ENCODE data around the gene DZANK1. TPM values are rescaled to one million over a fixed set of nuclear protein-coding genes. Genes with fewer than 3 reads are reported as not detected.
A peak's percentile ranks its signal among the peaks of the same experiment; 100 is the strongest.
"Not testable (repeated sequence)": the region's sequence is repeated elsewhere in the genome, so short reads cannot be mapped to it uniquely, and the experiment has no call there.

DZANK1 gene
- polyA plus RNA-seq (2013, experiment 1 of 2), result 8.0 TPM
- polyA plus RNA-seq (2013, experiment 2 of 2), result 7.5 TPM

DNA sequence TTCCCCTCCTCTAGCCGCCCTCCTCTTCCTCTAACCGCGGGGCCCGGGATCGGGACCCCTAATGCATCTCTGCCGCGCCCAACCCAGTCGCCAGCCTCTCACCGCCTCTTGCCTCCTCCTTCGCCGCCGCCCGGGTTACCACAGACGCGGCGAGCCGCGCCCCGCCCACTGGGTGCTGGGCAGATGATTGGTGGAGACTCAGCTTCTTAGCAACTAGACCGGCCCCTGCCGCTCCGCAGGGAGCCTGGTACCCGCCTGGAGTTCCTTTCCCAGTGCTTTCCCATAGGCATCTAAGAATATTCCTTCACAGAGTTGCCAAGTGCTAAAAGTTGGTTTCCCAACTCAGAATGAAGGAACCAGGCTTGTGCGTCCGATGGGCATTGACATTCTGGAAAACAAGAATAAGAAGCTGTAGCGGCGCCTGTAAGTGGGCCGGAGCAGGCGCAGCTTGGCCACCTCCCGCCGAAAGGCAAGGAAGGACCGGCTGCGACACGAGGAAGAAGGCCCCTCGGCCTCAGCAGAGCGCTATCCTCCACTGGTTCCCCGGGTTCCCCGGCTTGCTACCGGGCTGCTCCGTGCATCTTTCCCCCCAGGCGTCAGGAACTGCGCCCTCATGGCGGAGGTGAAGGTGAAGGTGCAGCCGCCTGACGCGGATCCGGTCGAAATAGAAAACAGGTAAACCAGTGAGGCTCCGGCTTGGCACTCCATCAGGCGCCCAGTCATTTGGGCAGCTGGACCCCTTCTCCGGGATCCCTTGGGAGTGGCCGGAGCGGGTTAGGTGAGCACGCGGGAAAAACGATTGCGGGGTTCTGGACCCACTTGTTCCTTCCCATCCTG lies at the start of gene DZANK1, which contains the start of gene POLR3F:
Gene DZANK1, minus strand, starts transcription at position 137 of the 837 bp plus-strand sequence. CDS start 1,672 bp downstream, outside the sequence.
Gene POLR3F, plus strand, starts transcription at position 497 of the 837 bp plus-strand sequence. Its CDS starts 117 bp downstream, at position 614.
- peak within 1 kb of the TSS; percentile 95 for H3K9ac ChIP-seq (ENCODE audit: low read depth, low read length)
- H3K9me3 ChIP-seq (ENCODE audit: insufficient read depth, low read depth, low read length), result no peaks in the 10 kb centered on the region
- peak within 1 kb of the TSS; percentile 96 for H3K4me3 ChIP-seq (ENCODE audit: low read length)
- H3K4me1 ChIP-seq (ENCODE audit: insufficient read depth, low read length), result peaks cover 6% of the 10 kb centered on the region; the same call in 1 of the 2 replicates
- H3K36me3 ChIP-seq (ENCODE audit: insufficient read depth, low read length), result peaks cover 32% of the 10 kb centered on the region
- peak within 1 kb of the TSS; percentile 99 for H3K27ac ChIP-seq (ENCODE audit: low read depth, low read length)
- no peaks in the 10 kb centered on the region for H3K27me3 ChIP-seq (ENCODE audit: insufficient read depth, low read length)
- under 1% methylated on average over 57 of the region's 57 CpGs for WGBS

DNA sequence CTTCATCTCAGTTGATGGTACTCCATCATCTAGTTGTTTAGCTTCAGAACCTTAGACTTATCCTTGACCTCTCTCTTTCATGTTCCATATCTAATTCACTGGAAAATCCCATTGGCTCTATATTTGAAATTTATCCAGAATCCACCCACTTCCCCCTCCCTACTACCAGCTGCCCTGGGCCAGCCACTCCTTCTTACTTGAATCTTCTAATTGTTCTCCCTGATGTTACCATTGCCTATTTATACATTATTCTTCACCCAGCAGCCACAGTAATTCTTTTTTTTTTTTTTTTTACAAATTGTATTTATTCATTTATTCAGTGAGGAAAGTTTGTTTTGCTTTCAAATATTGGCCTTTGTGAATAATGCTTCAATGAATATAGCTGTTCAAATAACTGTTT lies 49.1 kb upstream of the DZANK1 start:
- Histone ChIP-seq H3K4me1 (ENCODE audit: insufficient read depth, low read length) (no peaks in the 10 kb centered on the region), H3K9ac (ENCODE audit: low read depth, low read length) (no peak overlapping the region), H3K4me3 (ENCODE audit: low read length) (no peak overlapping the region), H3K9me3 (ENCODE audit: insufficient read depth, low read depth, low read length) (no peaks in the 10 kb centered on the region), H3K27me3 (ENCODE audit: insufficient read depth, low read length) (no peaks in the 10 kb centered on the region), H3K27ac (ENCODE audit: low read depth, low read length) (no peak overlapping the region), H3K36me3 (ENCODE audit: insufficient read depth, low read length) (peaks cover 64% of the 10 kb centered on the region)

DNA sequence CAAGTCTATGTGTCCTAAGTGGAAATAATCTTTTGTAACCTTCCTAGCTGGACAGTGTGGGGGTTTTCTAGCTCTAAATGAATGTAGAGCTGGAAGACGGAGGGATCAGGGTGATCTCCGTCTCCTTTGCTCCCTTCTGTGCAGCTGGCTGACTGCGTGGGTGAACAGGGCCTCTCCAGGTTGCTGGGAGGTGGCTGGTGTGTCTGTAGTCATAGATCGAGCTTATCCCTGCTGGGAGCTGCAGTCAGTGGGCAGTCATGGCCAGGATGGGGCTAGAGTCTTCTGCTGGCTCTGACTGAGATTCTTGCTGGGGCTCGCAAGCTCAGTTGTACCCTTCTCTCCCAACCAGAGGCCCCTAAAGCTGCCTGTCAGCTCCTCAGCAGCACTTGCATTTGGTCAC lies 47.3 kb upstream of the DZANK1 start:
- peaks cover 77% of the 10 kb centered on the region for H3K36me3 ChIP-seq (ENCODE audit: insufficient read depth, low read length)
- H3K4me3 ChIP-seq (ENCODE audit: low read length), result no peak overlapping the region
- no peaks in the 10 kb centered on the region for H3K27me3 ChIP-seq (ENCODE audit: insufficient read depth, low read length)
- no peak overlapping the region for H3K27ac ChIP-seq (ENCODE audit: low read depth, low read length)
- H3K9me3 ChIP-seq (ENCODE audit: insufficient read depth, low read depth, low read length), result no peaks in the 10 kb centered on the region
- WGBS, result 92% methylated on average over 5 of the region's 5 CpGs
- H3K9ac ChIP-seq (ENCODE audit: low read depth, low read length), result no peak overlapping the region
- H3K4me1 ChIP-seq (ENCODE audit: insufficient read depth, low read length), result no peaks in the 10 kb centered on the region

DNA sequence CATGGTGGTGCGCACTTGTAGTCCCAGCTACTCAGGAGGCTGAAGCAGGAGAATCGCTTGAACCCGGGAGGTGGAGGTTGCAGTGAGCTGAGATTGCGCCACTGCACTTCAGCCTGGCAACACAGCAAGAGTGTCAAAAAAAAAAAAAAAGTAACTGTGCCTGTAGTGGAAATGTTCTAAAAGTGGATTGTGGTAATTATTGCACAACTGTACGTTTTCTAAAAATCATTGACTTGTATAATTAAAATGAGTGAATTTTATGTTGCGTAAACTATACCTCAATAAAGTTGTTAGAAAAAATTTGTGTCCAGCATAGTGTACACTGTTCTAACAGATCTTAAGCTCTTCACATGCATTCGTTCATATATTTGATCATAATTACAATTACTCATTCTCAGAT lies 46.4 kb upstream of the DZANK1 start:
- H3K4me1 ChIP-seq (ENCODE audit: insufficient read depth, low read length), result 0 out of 2 replicates have a peak, but pooled peaks cover 3% of the 10 kb centered on the region
- no peaks in the 10 kb centered on the region for H3K9me3 ChIP-seq (ENCODE audit: insufficient read depth, low read depth, low read length)
- no peaks in the 10 kb centered on the region for H3K27me3 ChIP-seq (ENCODE audit: insufficient read depth, low read length)
- 98% methylated on average over 6 of the region's 7 CpGs for WGBS
- H3K27ac ChIP-seq (ENCODE audit: low read depth, low read length), result no peak overlapping the region
- H3K36me3 ChIP-seq (ENCODE audit: insufficient read depth, low read length), result peaks cover 74% of the 10 kb centered on the region
- no peak overlapping the region for H3K4me3 ChIP-seq (ENCODE audit: low read length)
- H3K9ac ChIP-seq (ENCODE audit: low read depth, low read length), result no peak overlapping the region

DNA sequence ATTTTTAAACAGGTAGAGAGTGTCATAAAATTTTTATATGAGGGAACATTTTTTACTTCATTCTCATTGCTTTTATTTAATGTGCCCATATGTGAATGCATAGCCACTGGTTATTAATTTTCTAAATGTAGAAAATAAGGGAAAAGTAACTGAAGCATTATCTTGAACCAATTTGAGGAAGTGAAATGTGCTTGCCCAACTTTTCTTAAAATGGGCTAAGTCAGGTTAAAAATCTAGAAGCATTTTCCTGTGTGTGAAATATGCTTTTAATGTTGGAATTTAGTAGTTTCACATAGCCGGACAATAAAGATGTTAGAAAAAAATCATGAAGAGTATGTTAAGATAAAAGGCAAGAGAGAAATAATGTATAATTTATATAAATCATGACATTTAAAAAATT lies 44.7 kb upstream of the DZANK1 start:
- Histone ChIP-seq H3K27me3 (ENCODE audit: insufficient read depth, low read length) (no peaks in the 10 kb centered on the region), H3K4me1 (ENCODE audit: insufficient read depth, low read length) (0 out of 2 replicates have a peak, but pooled peaks cover 3% of the 10 kb centered on the region), H3K9ac (ENCODE audit: low read depth, low read length) (no peak overlapping the region), H3K9me3 (ENCODE audit: insufficient read depth, low read depth, low read length) (no peaks in the 10 kb centered on the region), H3K4me3 (ENCODE audit: low read length) (no peak overlapping the region), H3K27ac (ENCODE audit: low read depth, low read length) (no peak overlapping the region), H3K36me3 (ENCODE audit: insufficient read depth, low read length) (peaks cover 68% of the 10 kb centered on the region)
- 96% methylated on average over 1 of the region's 1 CpG for WGBS

DNA sequence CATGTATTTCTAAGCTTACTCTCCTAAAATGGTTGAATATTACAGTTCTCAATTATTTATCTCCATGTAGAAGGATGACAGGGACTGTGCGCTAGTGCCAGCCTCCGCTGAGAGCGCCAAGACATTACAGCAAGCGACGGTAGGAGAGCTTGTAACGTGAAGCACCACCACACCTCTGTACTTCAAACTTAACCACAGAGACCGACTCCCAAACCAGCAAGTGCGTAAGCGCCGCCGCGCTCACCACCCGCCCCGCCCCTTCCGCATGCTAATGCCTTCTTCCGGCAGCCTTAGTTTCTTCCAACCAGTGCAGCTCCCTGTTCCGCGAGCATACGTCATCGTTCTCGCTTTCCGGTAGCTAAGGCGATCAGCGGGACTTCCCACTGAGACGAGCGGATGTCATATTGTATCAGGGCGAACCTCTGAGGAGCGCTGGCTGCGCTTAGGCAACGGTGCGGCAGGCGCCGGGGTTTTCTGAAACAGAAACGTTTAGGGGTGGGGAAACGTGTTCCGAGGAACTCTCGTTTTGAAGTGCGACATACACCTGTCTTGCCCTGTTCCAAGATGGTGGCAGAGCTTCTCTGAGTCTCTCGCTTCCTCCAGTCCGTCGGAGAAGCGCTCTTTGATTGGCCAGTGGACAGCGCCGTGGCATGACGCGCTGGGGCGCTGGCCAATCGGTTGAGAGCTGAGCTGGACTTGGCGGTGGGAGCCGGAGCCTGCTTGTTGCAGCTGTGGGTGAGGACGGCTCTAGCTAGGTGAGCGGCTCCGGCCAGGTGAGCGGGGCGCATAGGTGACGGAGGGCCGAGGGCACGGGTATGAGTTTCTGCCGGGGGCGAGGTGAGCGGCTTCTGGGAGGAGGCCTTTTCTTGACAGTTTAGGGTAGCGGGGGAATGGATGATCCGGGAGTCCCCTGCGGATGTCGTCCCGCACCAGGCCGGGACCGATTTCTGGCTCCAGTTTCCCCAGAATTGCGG lies 40.7 kb upstream of the DZANK1 start, which contains the start of gene SEC23B:
Gene SEC23B, plus strand, starts transcription at position 723 of the 974 bp plus-strand sequence. CDS start 2,896 bp downstream, outside the sequence.
- under 1% methylated on average over 68 of the region's 69 CpGs for WGBS

DNA sequence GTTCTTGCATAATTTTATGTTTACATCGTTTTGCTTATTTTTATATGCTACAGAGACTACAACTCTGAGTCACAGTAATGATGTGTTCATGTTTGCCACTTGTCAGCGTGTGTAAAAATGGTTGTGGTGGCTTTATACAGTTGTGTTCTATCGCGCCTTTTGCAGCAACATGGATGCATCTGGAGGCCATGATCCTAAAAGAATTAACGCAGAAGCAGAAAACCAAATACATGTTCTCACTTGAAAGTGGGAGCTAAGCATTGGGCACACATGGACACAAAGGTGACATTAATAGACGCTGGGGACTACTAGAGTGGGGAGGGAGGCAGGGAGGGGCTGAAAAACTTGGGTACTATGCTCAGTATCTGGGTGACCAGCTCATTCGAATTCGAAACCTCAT lies 39.9 kb upstream of the DZANK1 start:
- H3K4me1 ChIP-seq (ENCODE audit: insufficient read depth, low read length), result 0 out of 2 replicates have a peak, but pooled peaks cover 3% of the 10 kb centered on the region
- H3K4me3 ChIP-seq (ENCODE audit: low read length), result peak overlapping the region; percentile 65
- H3K27ac ChIP-seq (ENCODE audit: low read depth, low read length), result peak overlapping the region; percentile 96
- H3K36me3 ChIP-seq (ENCODE audit: insufficient read depth, low read length), result peaks cover 24% of the 10 kb centered on the region
- 82% methylated on average over 8 of the region's 8 CpGs for WGBS
- no peaks in the 10 kb centered on the region for H3K27me3 ChIP-seq (ENCODE audit: insufficient read depth, low read length)
- H3K9ac ChIP-seq (ENCODE audit: low read depth, low read length), result peak overlapping the region; percentile 83; the same call in 1 of the 2 replicates
- H3K9me3 ChIP-seq (ENCODE audit: insufficient read depth, low read depth, low read length), result no peaks in the 10 kb centered on the region

More for the DNA sequence above, 40.7 kb upstream of the DZANK1 start, which contains the start of gene SEC23B:
- peak within 1 kb of the TSS; percentile 96 for H3K27ac ChIP-seq (ENCODE audit: low read depth, low read length)
- peak within 1 kb of the TSS; percentile 65 for H3K4me3 ChIP-seq (ENCODE audit: low read length)
- H3K9ac ChIP-seq (ENCODE audit: low read depth, low read length), result peak within 1 kb of the TSS; percentile 83
- no peaks in the 10 kb centered on the region for H3K9me3 ChIP-seq (ENCODE audit: insufficient read depth, low read depth, low read length)
- 0 out of 2 replicates have a peak, but pooled peaks cover 3% of the 10 kb centered on the region for H3K4me1 ChIP-seq (ENCODE audit: insufficient read depth, low read length)
- peaks cover 32% of the 10 kb centered on the region for H3K36me3 ChIP-seq (ENCODE audit: insufficient read depth, low read length)
- no peaks in the 10 kb centered on the region for H3K27me3 ChIP-seq (ENCODE audit: insufficient read depth, low read length)

DNA sequence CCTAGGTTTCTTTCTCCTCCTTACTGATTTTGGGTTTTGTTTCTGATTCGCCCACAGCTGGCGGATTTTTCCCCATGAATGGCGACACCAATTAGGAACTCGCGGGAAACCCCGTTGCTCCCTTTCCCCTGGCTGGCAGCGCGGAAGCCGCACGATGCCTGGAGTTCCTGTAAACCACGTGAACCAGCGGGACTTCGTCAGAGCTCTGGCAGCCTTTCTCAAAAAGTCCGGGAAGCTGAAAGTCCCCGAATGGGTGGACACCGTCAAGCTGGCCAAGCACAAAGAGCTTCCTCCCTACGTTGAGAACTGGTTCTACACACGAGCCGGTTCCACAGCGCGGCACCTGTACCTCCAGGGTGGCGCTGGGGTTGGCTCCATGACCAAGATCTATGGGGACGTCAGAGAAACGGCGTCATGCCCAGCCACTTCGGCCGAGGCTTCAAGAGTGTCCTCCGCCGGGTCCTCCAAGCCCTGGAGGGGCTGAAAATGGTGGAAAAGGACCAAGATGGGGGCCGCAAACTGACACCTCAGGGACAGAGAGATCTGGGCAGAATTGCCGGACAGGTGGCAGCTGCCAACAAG lies 37.7 kb upstream of the DZANK1 start:
- Histone ChIP-seq H3K4me1 (ENCODE audit: insufficient read depth, low read length) (0 out of 2 replicates have a peak, but pooled peaks cover 3% of the 10 kb centered on the region), H3K9me3 (ENCODE audit: insufficient read depth, low read depth, low read length) (no peaks in the 10 kb centered on the region), H3K4me3 (ENCODE audit: low read length) (no peak overlapping the region), H3K36me3 (ENCODE audit: insufficient read depth, low read length) (0 out of 2 replicates have a peak, but pooled peaks cover 4% of the 10 kb centered on the region), H3K9ac (ENCODE audit: low read depth, low read length) (no peak overlapping the region), H3K27ac (ENCODE audit: low read depth, low read length) (no peak overlapping the region), H3K27me3 (ENCODE audit: insufficient read depth, low read length) (no peaks in the 10 kb centered on the region)
- 89% methylated on average over 31 of the region's 31 CpGs for WGBS

DNA sequence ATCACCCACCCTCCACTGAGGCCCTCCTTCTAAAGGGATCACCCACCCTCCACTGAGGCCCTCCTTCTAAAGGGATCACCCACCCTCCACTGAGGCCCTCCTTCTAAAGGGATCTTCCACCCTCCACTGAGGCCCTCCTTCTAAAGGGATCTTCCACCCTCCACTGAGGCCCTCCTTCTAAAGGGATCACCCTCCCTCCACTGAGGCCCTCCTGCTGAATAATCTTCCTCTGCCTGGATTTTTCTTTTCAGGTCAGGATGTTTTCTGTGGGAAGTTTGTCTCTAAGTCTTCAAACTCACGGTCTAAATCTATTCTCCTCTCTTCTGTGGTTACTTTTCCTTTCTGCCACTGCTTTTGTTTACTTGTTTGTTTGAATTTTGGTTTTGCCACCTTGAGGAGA lies 34.8 kb upstream of the DZANK1 start:
- not testable (repeated sequence) for H3K9ac ChIP-seq (ENCODE audit: low read depth, low read length); H3K27ac ChIP-seq (ENCODE audit: low read depth, low read length); H3K4me3 ChIP-seq (ENCODE audit: low read length); H3K27me3 ChIP-seq (ENCODE audit: insufficient read depth, low read length); H3K36me3 ChIP-seq (ENCODE audit: insufficient read depth, low read length); H3K4me1 ChIP-seq (ENCODE audit: insufficient read depth, low read length); H3K9me3 ChIP-seq (ENCODE audit: insufficient read depth, low read depth, low read length)
- 100% methylated on average over 1 of the region's 1 CpG for WGBS

DNA sequence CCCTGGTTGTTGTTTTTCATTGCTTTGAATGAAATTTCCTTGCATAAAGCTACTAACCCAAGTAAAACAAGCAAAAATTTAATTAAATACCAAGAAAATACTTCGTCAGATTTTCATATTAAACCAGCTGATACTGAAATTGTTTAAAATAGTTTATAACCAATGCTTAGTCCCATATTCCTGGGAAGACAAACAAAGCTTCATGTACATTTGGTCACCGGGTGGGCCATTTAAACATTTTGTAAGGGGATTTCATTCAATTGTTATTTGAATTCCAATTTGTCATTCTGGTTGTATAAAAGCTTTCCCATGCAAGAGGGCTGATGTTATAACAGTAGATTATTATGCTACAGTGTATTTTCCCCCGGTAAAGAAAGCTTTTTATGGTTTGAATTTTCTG lies 30.8 kb upstream of the DZANK1 start:
- Histone ChIP-seq H3K4me3 (ENCODE audit: low read length) (peak overlapping the region; percentile 78), H3K27ac (ENCODE audit: low read depth, low read length) (no peak overlapping the region), H3K9me3 (ENCODE audit: insufficient read depth, low read depth, low read length) (no peaks in the 10 kb centered on the region), H3K4me1 (ENCODE audit: insufficient read depth, low read length) (peaks cover 14% of the 10 kb centered on the region; the same call in 1 of the 2 replicates), H3K27me3 (ENCODE audit: insufficient read depth, low read length) (no peaks in the 10 kb centered on the region), H3K36me3 (ENCODE audit: insufficient read depth, low read length) (peaks cover 15% of the 10 kb centered on the region), H3K9ac (ENCODE audit: low read depth, low read length) (peak overlapping the region; percentile 32; the same call in 1 of the 2 replicates)
- WGBS, result 91% methylated on average over 2 of the region's 3 CpGs
